IMR-90 (cell line): ENCODE results near the gene PSKH1. TPM values are rescaled to one million over a fixed set of nuclear protein-coding genes. Genes with fewer than 3 reads are reported as not detected.
A peak's percentile ranks its signal among the peaks of the same experiment; 100 is the strongest.

Source experiments
- ATAC-seq: fragments of 200-7000 bp; cut with Tn5 transposase; 2 replicates; pipeline ENCODE4 v1.9.1; 2020; ENCODE audit warnings: low read depth, mild to moderate bottlenecking, moderate library complexity
- BruUV-seq: library from RNA; stranded (reverse); fragments of 400-500 nt; replicated peaks from 2 replicates; lab custom pipeline; 2021; lab: Mats Ljungman, UMichigan
- CTCF ChIA-PET: fragments of 300-600 bp; formaldehyde crosslinking; extraction: SDS; loops from one replicate; lab custom pipeline; 2021; ENCODE audit warnings: antibody characterized with exemption; lab: Yijun Ruan, JAX
- POLR2A ChIA-PET: fragments of 300-600 bp; sonication (Branson Sonifier 250); formaldehyde crosslinking; loops from one replicate; lab custom pipeline; 2022; ENCODE audit warnings: antibody characterized with exemption; ENCODE audit not compliant: unreplicated experiment; lab: Charles Lee
- DNase-seq: peaks from one replicate; pipeline ENCODE4 v3.0.0; 2013
- H2AFZ ChIP-seq: replicated peaks from 2 replicates; pipeline ENCODE3; 2013; ENCODE audit warnings: low read length, mild to moderate bottlenecking; ENCODE audit not compliant: poor library complexity
- H2AK5ac ChIP-seq: 2 replicates; pipeline ENCODE4 v1.6.1; 2013; ENCODE audit warnings: low read depth, low read length, inconsistent platforms
- H2AK9ac ChIP-seq: replicated peaks from 2 replicates; pipeline ENCODE3; 2013; ENCODE audit warnings: mild to moderate bottlenecking, low read depth, low read length, moderate library complexity; ENCODE audit not compliant: poor library complexity
- H2BK120ac ChIP-seq: 2 replicates; pipeline ENCODE4 v1.6.1; 2013; ENCODE audit warnings: low read depth, low read length, inconsistent platforms
- H2BK15ac ChIP-seq: 3 replicates; pipeline ENCODE4 v1.6.1; 2013; ENCODE audit warnings: low read depth, low read length, inconsistent platforms
- H2BK20ac ChIP-seq: 2 replicates; pipeline ENCODE4 v1.6.1; 2013; ENCODE audit warnings: low read depth, mild to moderate bottlenecking, inconsistent platforms, low read length, moderate library complexity
- H2BK5ac ChIP-seq: 2 replicates; pipeline ENCODE4 v1.6.1; 2013; ENCODE audit warnings: mild to moderate bottlenecking, low read depth, low read length, inconsistent platforms; ENCODE audit not compliant: poor library complexity, severe bottlenecking
- H3K14ac ChIP-seq: replicated peaks from 2 replicates; pipeline ENCODE4 v1.6.1; 2013; ENCODE audit warnings: low read depth, low read length, inconsistent platforms
- H3K18ac ChIP-seq: 2 replicates; pipeline ENCODE4 v1.6.1; 2013; ENCODE audit warnings: low read depth, low read length, control low read depth
- H3K23ac ChIP-seq: 2 replicates; pipeline ENCODE4 v1.6.1; 2013; ENCODE audit warnings: low read depth, low read length, inconsistent platforms
- H3K27ac ChIP-seq: 2 replicates; pipeline ENCODE4 v1.5.1; 2013; ENCODE audit warnings: mild to moderate bottlenecking, control low read depth, low read length; ENCODE audit not compliant: insufficient read depth
- H3K27me3 ChIP-seq: 2 replicates; pipeline ENCODE4 v1.6.1; 2013; ENCODE audit warnings: low read length; ENCODE audit not compliant: control insufficient read depth, insufficient read depth
- H3K36me3 ChIP-seq: 2 replicates; pipeline ENCODE4 v1.6.1; 2013; ENCODE audit warnings: low read length, mixed read lengths; ENCODE audit not compliant: control insufficient read depth, insufficient read depth
- H3K4ac ChIP-seq: 2 replicates; pipeline ENCODE4 v1.6.1; 2013; ENCODE audit warnings: low read depth, low read length, inconsistent platforms
- H3K4me1 ChIP-seq: 2 replicates; pipeline ENCODE4 v1.6.1; 2013; ENCODE audit warnings: low read length, mixed read lengths; ENCODE audit not compliant: control insufficient read depth, insufficient read depth
- H3K4me2 ChIP-seq: 2 replicates; pipeline ENCODE4 v1.6.1; 2013; ENCODE audit warnings: low read depth, mild to moderate bottlenecking, control low read depth, low read length, moderate library complexity
- H3K4me3 ChIP-seq: 2 replicates; pipeline ENCODE4 v1.5.1; 2013; ENCODE audit warnings: low read depth, mild to moderate bottlenecking, control low read depth, low read length, moderate library complexity; ENCODE audit not compliant: insufficient read depth
- H3K56ac ChIP-seq: 2 replicates; pipeline ENCODE4 v1.6.1; 2013; ENCODE audit warnings: low read length, inconsistent platforms; ENCODE audit not compliant: insufficient read depth; ENCODE audit errors: extremely low read depth
- H3K79me1 ChIP-seq, 2 experiments: 2 replicates each; pipeline ENCODE4 v1.6.1; 2013; ENCODE audit warnings: low read length in 2 of 2, inconsistent platforms in 1 of 2, low read depth in 1 of 2
- H3K9ac ChIP-seq: 2 replicates; pipeline ENCODE4 v1.6.1; 2013; ENCODE audit warnings: low read depth, low read length, control low read depth
- H3K9me1 ChIP-seq: 2 replicates; pipeline ENCODE4 v1.6.1; 2013; ENCODE audit warnings: low read length, inconsistent platforms; ENCODE audit not compliant: insufficient read depth
- H3K9me3 ChIP-seq: 2 replicates; pipeline ENCODE4 v1.6.1; 2013; ENCODE audit warnings: low read length; ENCODE audit not compliant: control insufficient read depth, insufficient read depth
- H4K20me1 ChIP-seq: 2 replicates; pipeline ENCODE4 v1.6.1; 2013; ENCODE audit warnings: low read length, inconsistent platforms; ENCODE audit not compliant: insufficient read depth
- H4K5ac ChIP-seq: 2 replicates; pipeline ENCODE4 v1.6.1; 2013; ENCODE audit warnings: mild to moderate bottlenecking, low read depth, low read length, control low read depth
- H4K8ac ChIP-seq, 2 experiments: 2 replicates each; pipeline ENCODE4 v1.6.1; 2013; ENCODE audit warnings: low read depth in 2 of 2, low read length in 2 of 2, control low read depth in 1 of 2, inconsistent platforms in 1 of 2
- H4K91ac ChIP-seq: 2 replicates; pipeline ENCODE4 v1.6.1; 2013; ENCODE audit warnings: low read depth, low read length, inconsistent platforms; ENCODE audit not compliant: insufficient read depth
- ELK1 ChIP-seq: fragments of 150-350 bp; IDR thresholded peaks from 2 replicates; pipeline ENCODE4 v1.6.1; 2016; ENCODE audit warnings: low read depth, mild to moderate bottlenecking, low read length, moderate library complexity, borderline replicate concordance
- MXI1 ChIP-seq: IDR thresholded peaks from 2 replicates; pipeline ENCODE4 v1.6.1; 2012; ENCODE audit warnings: low read depth, mild to moderate bottlenecking, low read length, moderate library complexity, borderline replicate concordance
- POLR2A ChIP-seq: IDR thresholded peaks from 2 replicates; pipeline ENCODE4 v1.6.1; 2012; ENCODE audit warnings: mild to moderate bottlenecking, low read depth, low read length
- RAD21 ChIP-seq: IDR thresholded peaks from 2 replicates; pipeline ENCODE4 v1.6.1; 2012; ENCODE audit warnings: low read length, improper control_type of control experiment
- RCOR1 ChIP-seq: IDR thresholded peaks from 2 replicates; pipeline ENCODE4 v1.6.1; 2012; ENCODE audit warnings: mild to moderate bottlenecking, low read length, improper control_type of control experiment; ENCODE audit not compliant: insufficient replicate concordance
- SMC3 ChIP-seq: fragments of 150-350 bp; IDR thresholded peaks from 2 replicates; pipeline ENCODE4 v1.6.1; 2016; ENCODE audit warnings: low read depth, mild to moderate bottlenecking, antibody characterized with exemption, low read length, moderate library complexity
- USF2 ChIP-seq: fragments of 150-350 bp; IDR thresholded peaks from 2 replicates; pipeline ENCODE4 v1.6.1; 2017; ENCODE audit warnings: mild to moderate bottlenecking, antibody characterized with exemption, low read length, low read depth
- WGBS, 2 experiments: methylation state at CpG; one replicate each; pipeline versions ENCODE4 v1.1.5 to v1.1.7; 2013; ENCODE audit warnings: missing lambda C conversion rate in 2 of 2; ENCODE audit not compliant: insufficient read length in 1 of 2; ENCODE audit errors: extremely low coverage in 2 of 2; 5-methylcytosine and 5-hydroxymethylcytosine counted together
- dilution Hi-C: fragments of 300-500 bp; cut with HindIII; formaldehyde crosslinking; loops from one replicate; pipeline ENCODE4 v1.14.3; 2018; ENCODE audit warnings: low sequenced_read_pairs; ENCODE audit not compliant: unreplicated experiment
- in situ Hi-C: fragments of 300-500 bp; cut with MboI; formaldehyde crosslinking; loops from 3 replicates; pipeline ENCODE4 v1.14.3; 2019; ENCODE audit warnings: low sequenced_read_pairs, inconsistent platforms, mixed read lengths
- intact Hi-C: fragments of 100-400 bp; cut with micrococcal nuclease; formaldehyde crosslinking; loops from 2 replicates; pipeline ENCODE4 v1.10.0; 2022
- polyA plus RNA-seq, 3 experiments: library from polyadenylated mRNA; depleted of rRNA; stranded (reverse); fragments of >200 nt; gene quantifications; 2 replicates each; pipeline ENCODE4 v1.2.3, GENCODE V29; 2012; ENCODE audit warnings: low replicate concordance in 1 of 3
- total RNA-seq: library from RNA; depleted of rRNA; stranded (reverse); fragments of >200 nt; gene quantifications from 2 replicates; pipeline ENCODE4 v1.2.3, GENCODE V29; 2012

Gene PSKH1
- total and polyA plus RNA-seq, 2 of the 4 experiments (the other 2 are of a cell fraction), result 11.5 to 26.7 TPM

DNA sequence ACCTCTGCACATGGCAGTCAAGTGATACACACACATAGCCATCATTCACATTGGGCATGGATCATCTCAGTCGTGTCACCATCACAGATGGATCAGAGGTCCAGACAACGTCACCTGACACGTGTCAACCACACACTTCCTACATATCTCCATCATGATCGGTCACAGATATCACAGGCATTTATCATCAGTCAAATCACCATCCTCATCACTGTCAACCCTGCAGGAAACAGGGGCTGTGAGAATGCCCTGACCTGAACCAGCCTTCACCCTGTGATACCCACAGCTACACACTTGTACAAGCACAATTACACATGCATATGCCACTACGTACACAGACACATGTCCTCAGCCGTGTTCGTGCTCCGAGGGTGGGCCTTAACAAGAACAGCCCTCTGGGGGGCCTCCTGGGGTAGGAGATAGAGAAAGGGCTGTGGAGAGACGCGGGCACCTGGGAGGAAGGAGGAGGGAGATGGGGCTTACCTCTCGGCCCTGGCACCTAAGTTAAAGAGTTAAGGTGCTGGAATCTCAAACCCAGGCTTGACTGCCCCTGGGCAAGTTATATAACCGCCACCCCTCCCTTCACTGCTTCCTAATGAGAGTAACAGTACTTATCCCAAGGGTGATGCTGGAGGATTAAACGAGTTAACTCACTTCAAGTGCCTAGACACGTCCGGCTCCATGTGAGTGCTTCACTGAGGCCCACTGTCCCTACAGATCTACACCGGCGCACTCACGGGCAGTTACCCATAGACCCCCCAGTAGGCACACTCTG is 74.3 kb downstream of the PSKH1 start:
- CTCF ChIA-PET, result interaction anchor here (1.4 kb wide), 1 partner anchor 23 kb away, joined by 3 read pairs; no protein-coding TSS in a partner anchor
- Histone ChIP-seq H3K27me3 (no peaks in the 10 kb centered on the region), H2AK9ac (peak overlapping the region; percentile 100), H3K14ac (peak overlapping the region; percentile 95), H2AK5ac (peak overlapping the region; percentile 99), H4K5ac (peak overlapping the region; percentile 98), H4K20me1 (peaks cover 53% of the 10 kb centered on the region), H2AFZ (peak overlapping the region; percentile 90), H2BK5ac (peak overlapping the region; percentile 92), H3K9me1 (peaks cover 37% of the 10 kb centered on the region), H4K91ac (peak overlapping the region; percentile 95), H3K4ac (peak overlapping the region; percentile 99), H3K9ac (peak overlapping the region; percentile 100), H3K4me2 (peak overlapping the region; percentile 93), H3K4me1 (peaks cover 34% of the 10 kb centered on the region), H3K27ac (peak overlapping the region; percentile 99), H3K4me3 (peak overlapping the region; percentile 100), H3K23ac (peak overlapping the region; percentile 98), H3K9me3 (no peaks in the 10 kb centered on the region), H3K56ac (peak overlapping the region; percentile 85), H2BK20ac (no peak overlapping the region; the same call in 1 of the 2 replicates), H3K79me1 (peaks cover 19 to 59% of the 10 kb centered on the region in 2 experiments), H4K8ac (peak overlapping the region; percentile 78 to 96), H3K18ac (peak overlapping the region; percentile 96), H3K36me3 (peaks cover 22% of the 10 kb centered on the region), H2BK120ac (peak overlapping the region; percentile 81; the same call in 1 of the 2 replicates), H2BK15ac (0 out of 3 replicates have a peak overlapping the region, but pooled peaks have one; percentile 50)
- in situ Hi-C loops (no loop called here), intact Hi-C loops (loop anchor here (10.0 kb wide), 1 partner anchor 257 kb away; no protein-coding TSS in a partner anchor), dilution Hi-C loops (no loop called here)
- 0% methylated on average over 2 of the region's 18 CpGs; no CpG with 5 or more reads in 1 of the 2 experiments for WGBS, 2 experiments
- POLR2A ChIA-PET, result no interaction called here
- TSS peak; percentile 32 for BruUV-seq
- DNase-seq (no peak), ATAC-seq (peak; percentile 1; the same call in 1 of the 2 replicates)
- TF ChIP-seq MXI1 (peak; percentile 36; the same call in 1 of the 2 replicates), SMC3 (no peak), RCOR1 (no peak), ELK1 (no peak), POLR2A (peak; percentile 59), USF2 (no peak), RAD21 (no peak)
